ENCODE measurements around the gene POU2AF2. TPM values are rescaled to one million over a fixed set of nuclear protein-coding genes. Genes with fewer than 3 reads are reported as not detected.
"Not testable (repeated sequence)": the region's sequence is repeated elsewhere in the genome, so short reads cannot be mapped to it uniquely, and the experiment has no call there.

POU2AF2 gene
- total RNA-seq, 1 donor from 2014 or later = not detected

GRCh38 chr11:111207213-111207612 is 38.3 kb upstream of the POU2AF2 start:
- TF ChIP-seq CTCF (IDR thresholded peaks at IDR 0.05; ENCODE audit: unreplicated experiment) = no peak
- no peak overlapping the region for H3K27ac Mint-ChIP-seq (ENCODE audit: unreplicated experiment)
- H3K9me3 Mint-ChIP-seq (ENCODE audit: unreplicated experiment) = no peaks in the 10 kb centered on the region
- no peaks in the 10 kb centered on the region for H3K36me3 Mint-ChIP-seq (ENCODE audit: low read depth, unreplicated experiment)
- H3K4me3 Mint-ChIP-seq (ENCODE audit: unreplicated experiment) = no peak overlapping the region
- H3K4me1 Mint-ChIP-seq (ENCODE audit: unreplicated experiment) = no peaks in the 10 kb centered on the region
- DNase-seq (ENCODE audit: low spot score) = no peak
- no peaks in the 10 kb centered on the region for H3K27me3 Mint-ChIP-seq (ENCODE audit: unreplicated experiment)

- no peak for DNase-seq (ENCODE audit: low spot score)
- Mint-ChIP-seq H3K36me3 (ENCODE audit: low read depth, unreplicated experiment) (no peaks in the 10 kb centered on the region), H3K9me3 (ENCODE audit: unreplicated experiment) (no peaks in the 10 kb centered on the region), H3K27me3 (ENCODE audit: unreplicated experiment) (no peaks in the 10 kb centered on the region), H3K4me3 (ENCODE audit: unreplicated experiment) (no peak overlapping the region), H3K27ac (ENCODE audit: unreplicated experiment) (no peak overlapping the region), H3K4me1 (ENCODE audit: unreplicated experiment) (no peaks in the 10 kb centered on the region)
- no peak for TF ChIP-seq CTCF (IDR thresholded peaks at IDR 0.05; ENCODE audit: unreplicated experiment)
These were observed 35.8 kb upstream of the POU2AF2 start for GRCh38 chr11:111209543-111210355.

- no peaks in the 10 kb centered on the region for H3K4me1 Mint-ChIP-seq (ENCODE audit: unreplicated experiment)
- H3K9me3 Mint-ChIP-seq (ENCODE audit: unreplicated experiment) = no peaks in the 10 kb centered on the region
- H3K36me3 Mint-ChIP-seq (ENCODE audit: low read depth, unreplicated experiment) = no peaks in the 10 kb centered on the region
- H3K27ac Mint-ChIP-seq (ENCODE audit: unreplicated experiment) = no peak overlapping the region
- TF ChIP-seq CTCF (IDR thresholded peaks at IDR 0.05; ENCODE audit: unreplicated experiment) = no peak
- DNase-seq (ENCODE audit: low spot score) = no peak
- H3K27me3 Mint-ChIP-seq (ENCODE audit: unreplicated experiment) = no peaks in the 10 kb centered on the region
- no peak overlapping the region for H3K4me3 Mint-ChIP-seq (ENCODE audit: unreplicated experiment)
These were observed 32.3 kb upstream of the POU2AF2 start for GRCh38 chr11:111213256-111213655.

- no peak for DNase-seq (ENCODE audit: low spot score)
- no peaks in the 10 kb centered on the region for H3K27me3 Mint-ChIP-seq (ENCODE audit: unreplicated experiment)
- no peak for TF ChIP-seq CTCF (IDR thresholded peaks at IDR 0.05; ENCODE audit: unreplicated experiment)
- H3K27ac Mint-ChIP-seq (ENCODE audit: unreplicated experiment) = no peak overlapping the region
- no peak overlapping the region for H3K4me3 Mint-ChIP-seq (ENCODE audit: unreplicated experiment)
- no peaks in the 10 kb centered on the region for H3K4me1 Mint-ChIP-seq (ENCODE audit: unreplicated experiment)
- no peaks in the 10 kb centered on the region for H3K36me3 Mint-ChIP-seq (ENCODE audit: low read depth, unreplicated experiment)
- no peaks in the 10 kb centered on the region for H3K9me3 Mint-ChIP-seq (ENCODE audit: unreplicated experiment)
These were observed 24.8 kb upstream of the POU2AF2 start for GRCh38 chr11:111220721-111221120.

GRCh38 chr11:111221208-111221607 is 24.3 kb upstream of the POU2AF2 start:
- H3K27ac Mint-ChIP-seq (ENCODE audit: unreplicated experiment) = no peak overlapping the region
- TF ChIP-seq CTCF (IDR thresholded peaks at IDR 0.05; ENCODE audit: unreplicated experiment) = no peak
- no peaks in the 10 kb centered on the region for H3K9me3 Mint-ChIP-seq (ENCODE audit: unreplicated experiment)
- no peak for DNase-seq (ENCODE audit: low spot score)
- H3K4me3 Mint-ChIP-seq (ENCODE audit: unreplicated experiment) = no peak overlapping the region
- H3K27me3 Mint-ChIP-seq (ENCODE audit: unreplicated experiment) = no peaks in the 10 kb centered on the region
- no peaks in the 10 kb centered on the region for H3K4me1 Mint-ChIP-seq (ENCODE audit: unreplicated experiment)
- H3K36me3 Mint-ChIP-seq (ENCODE audit: low read depth, unreplicated experiment) = no peaks in the 10 kb centered on the region

GRCh38 chr11:111221936-111222335 is 23.6 kb upstream of the POU2AF2 start:
- H3K4me3 Mint-ChIP-seq (ENCODE audit: unreplicated experiment); DNase-seq (ENCODE audit: low spot score): not testable (repeated sequence)

GRCh38 chr11:111222821-111223455 is 22.6 kb upstream of the POU2AF2 start:
- not testable (repeated sequence) for H3K4me1 Mint-ChIP-seq (ENCODE audit: unreplicated experiment); DNase-seq (ENCODE audit: low spot score); H3K36me3 Mint-ChIP-seq (ENCODE audit: low read depth, unreplicated experiment); H3K27ac Mint-ChIP-seq (ENCODE audit: unreplicated experiment); H3K9me3 Mint-ChIP-seq (ENCODE audit: unreplicated experiment); H3K27me3 Mint-ChIP-seq (ENCODE audit: unreplicated experiment); H3K4me3 Mint-ChIP-seq (ENCODE audit: unreplicated experiment)

More at GRCh38 chr11:111221936-111222335, 23.6 kb upstream of the POU2AF2 start:
- H3K36me3 Mint-ChIP-seq (ENCODE audit: low read depth, unreplicated experiment); H3K4me1 Mint-ChIP-seq (ENCODE audit: unreplicated experiment); H3K27me3 Mint-ChIP-seq (ENCODE audit: unreplicated experiment); H3K9me3 Mint-ChIP-seq (ENCODE audit: unreplicated experiment); H3K27ac Mint-ChIP-seq (ENCODE audit: unreplicated experiment): not testable (repeated sequence)
